GM19438 (cell line): Measurements from ENCODE around the gene SUMO3.
"Not testable (repeated sequence)": the region's sequence is repeated elsewhere in the genome, so short reads cannot be mapped to it uniquely, and the experiment has no call there.

Experiments
- ATAC-seq: cut with Tn5 transposase; IDR thresholded peaks from one replicate; pipeline ENCODE4 v1.9.1; 2021; ENCODE audit warnings: low read depth; ENCODE audit not compliant: unreplicated experiment

The SUMO3 gene

GRCh38 chr21:44832516-44833255, 14.8 kb upstream of the SUMO3 start:
- not testable (repeated sequence) for ATAC-seq

- ATAC-seq, result no peak
Measured at GRCh38 chr21:44831227-44831860, 13.5 kb upstream of the SUMO3 start.

DNA sequence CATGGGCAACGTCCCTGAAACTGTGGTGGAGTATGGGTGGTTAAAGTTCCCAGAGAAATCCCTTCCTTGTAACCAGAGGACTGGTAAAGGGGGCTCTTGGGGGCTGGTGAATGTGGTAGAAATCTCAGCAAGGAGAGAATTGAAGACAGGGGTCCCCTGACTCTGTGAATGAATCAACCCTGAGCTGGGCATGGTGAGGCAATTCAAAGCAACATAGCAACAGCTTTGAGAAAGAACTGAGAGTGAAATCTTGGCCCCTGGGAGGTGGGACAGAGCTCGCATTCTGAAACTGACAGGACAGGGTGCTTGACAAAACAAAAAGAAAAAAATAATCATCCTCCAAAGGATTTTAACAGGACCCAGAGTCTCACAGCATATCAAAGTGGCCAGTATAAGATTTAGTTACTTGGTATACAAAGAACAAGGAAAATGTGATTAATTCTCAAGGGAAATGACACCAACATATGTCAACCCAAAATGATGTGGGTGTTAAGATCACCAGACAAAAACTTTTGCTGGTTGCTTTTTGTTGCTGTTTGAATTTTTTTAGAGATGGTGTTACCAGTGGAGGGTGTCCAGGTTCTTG, 11.7 kb upstream of the SUMO3 start:
- no peak for ATAC-seq

- ATAC-seq, result no peak
Measured at GRCh38 chr21:44828362-44829056, 10.6 kb upstream of the SUMO3 start.

GRCh38 chr21:44823179-44823660, 5.4 kb upstream of the SUMO3 start:
- ATAC-seq, result no peak

- no peak for ATAC-seq
Measured at GRCh38 chr21:44822484-44823178, 4.8 kb upstream of the SUMO3 start.

- ATAC-seq, result no peak
Measured at GRCh38 chr21:44820851-44821250, 3.0 kb upstream of the SUMO3 start.

- no peak for ATAC-seq
Measured at GRCh38 chr21:44819283-44820243, 1.7 kb upstream of the SUMO3 start.

DNA sequence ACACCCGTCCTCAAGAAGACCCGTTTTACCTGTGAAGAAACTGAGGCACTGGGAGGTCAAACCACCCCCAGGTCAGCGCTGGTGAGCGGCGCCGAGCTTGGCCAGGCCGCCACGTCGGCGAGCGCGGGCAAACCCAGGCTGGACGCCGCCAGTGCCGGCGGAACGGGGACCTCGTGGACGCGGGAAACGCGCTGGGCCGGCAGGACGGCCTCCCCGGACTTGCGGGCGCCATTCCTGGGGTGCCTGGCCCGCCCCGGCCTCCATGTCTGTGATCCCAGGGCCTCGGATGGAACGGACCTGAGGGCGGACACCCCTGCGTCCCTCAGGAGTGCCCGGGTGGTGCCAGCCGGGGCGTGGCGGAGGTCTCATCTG, 764 bp upstream of the SUMO3 start:
- ATAC-seq, result no peak

- ATAC-seq, result peak; percentile 73
Measured at GRCh38 chr21:44817506-44817880, 369 bp downstream of the SUMO3 start.

GRCh38 chr21:44816761-44817505, 929 bp downstream of the SUMO3 start:
- ATAC-seq, result no peak

DNA sequence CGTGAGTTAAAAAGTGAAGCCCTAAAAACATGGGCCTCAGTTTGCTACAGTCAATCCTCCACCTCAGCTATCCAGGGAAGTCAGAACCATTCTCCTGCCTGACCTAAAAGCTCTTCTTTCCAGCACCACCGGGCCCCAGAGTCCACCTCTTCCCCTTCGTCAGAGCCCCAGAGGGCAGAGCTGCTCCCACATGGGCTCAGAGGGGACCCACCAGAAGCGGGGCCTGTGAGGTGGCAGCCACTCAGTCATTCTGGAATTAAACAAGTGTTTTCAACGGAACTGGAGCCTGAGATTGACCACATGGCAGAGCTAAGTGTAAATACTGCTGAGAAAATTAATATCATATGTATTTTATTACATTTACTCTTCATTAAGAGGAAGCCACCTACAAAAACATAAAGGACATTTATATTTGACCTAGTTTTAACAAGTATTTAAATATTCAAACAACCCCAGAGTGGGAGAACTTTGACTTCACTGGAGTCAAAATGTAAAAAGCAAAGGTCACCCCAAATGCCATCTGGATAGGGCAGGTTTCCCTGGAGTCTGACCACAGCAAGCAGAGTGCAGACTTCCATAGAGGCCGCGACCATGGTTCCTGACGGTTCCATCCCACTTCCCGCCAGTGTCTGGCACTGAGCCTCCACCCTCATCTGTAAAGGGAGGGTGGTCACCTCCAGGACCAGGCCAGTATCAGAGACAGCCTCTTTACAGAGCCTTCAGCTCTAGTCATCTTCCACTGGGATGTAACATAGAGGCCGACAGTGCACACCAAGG, 1.8 kb downstream of the SUMO3 start:
- no peak for ATAC-seq

DNA sequence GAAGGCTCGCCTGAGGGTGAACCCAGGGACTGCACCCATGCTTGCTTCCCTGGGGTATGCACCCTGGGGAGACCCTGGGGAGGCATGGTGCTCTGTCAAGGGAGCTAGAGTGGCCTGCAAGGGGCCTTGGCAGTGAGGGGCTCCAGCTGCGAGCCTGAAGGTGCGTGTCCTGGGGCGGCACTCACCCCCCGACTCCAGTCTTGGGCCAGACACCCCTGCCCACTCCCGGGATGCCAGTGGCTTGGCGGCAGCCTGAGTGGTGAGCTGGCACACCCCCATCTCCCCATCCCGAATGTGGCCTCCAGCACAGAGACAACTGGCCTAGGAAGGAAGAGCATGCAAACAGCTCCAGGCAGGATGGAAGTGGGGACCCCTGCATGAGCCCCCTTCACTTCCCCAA, 2.6 kb downstream of the SUMO3 start:
- ATAC-seq, result no peak

DNA sequence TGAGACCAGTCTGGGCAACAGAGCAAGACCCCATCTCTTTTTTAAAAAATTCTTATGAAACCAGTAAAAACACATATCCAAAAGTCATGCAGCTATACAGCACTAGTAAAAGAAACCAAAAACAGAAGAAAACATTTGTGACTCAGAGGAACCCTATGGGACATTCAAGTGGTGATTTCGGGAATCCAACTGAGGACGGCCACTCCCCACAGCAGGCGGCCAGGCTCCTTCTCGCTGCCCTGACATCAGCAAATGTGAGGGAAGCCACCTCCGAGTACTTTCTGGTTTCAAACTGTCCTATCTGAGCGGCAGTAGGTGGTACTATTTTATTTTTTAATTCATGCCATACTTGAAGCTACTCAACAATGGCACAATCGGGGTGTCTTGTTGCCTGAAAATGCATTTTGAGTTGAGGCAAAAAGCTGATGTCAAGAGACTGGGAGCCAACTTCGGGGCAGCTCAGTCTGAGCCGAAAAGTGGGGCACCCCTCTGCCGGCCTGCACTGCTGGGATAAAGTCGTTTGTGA, 3.3 kb downstream of the SUMO3 start:
- no peak for ATAC-seq

DNA sequence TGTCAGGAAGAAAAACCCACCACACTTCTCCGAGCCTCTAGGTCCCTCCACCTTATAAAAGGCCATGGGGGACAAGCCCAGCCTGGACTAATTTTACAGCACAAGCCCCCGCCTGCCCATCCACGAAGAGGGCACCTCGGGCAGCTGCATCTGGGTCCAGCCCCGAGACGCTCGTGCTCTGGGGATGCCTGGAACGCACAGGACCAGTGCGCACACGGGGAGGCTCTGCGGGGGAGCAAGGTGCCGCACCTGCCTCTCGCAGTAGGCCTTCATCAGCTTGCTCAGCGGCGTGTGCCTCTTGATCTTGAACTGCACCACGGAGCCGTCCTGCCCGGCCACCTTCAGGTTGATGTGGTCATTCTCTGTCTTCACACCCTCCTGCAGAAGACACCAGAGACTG, 4.1 kb downstream of the SUMO3 start:
- no peak for ATAC-seq

DNA sequence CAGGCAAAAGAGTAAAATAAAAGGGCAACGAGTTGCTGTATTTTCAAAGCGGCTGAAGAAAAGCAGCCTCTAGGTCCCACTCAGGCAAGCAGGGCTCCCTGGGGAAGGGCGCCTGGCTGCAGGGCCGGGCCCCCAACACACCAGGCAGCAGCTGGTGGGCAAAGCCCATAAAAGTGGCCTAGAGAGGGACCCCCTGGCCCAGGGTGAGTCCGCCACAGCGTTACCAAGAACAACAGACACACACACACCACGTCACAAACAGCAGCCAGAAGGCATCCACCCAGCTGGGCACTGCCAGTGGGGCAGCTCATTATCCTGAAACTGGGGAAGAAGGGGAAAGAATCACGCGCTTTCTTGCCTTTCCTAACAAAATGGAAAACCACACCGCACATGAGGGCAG, 4.7 kb downstream of the SUMO3 start:
- ATAC-seq, result no peak

GRCh38 chr21:44812640-44813039, 5.2 kb downstream of the SUMO3 start:
- no peak for ATAC-seq

GRCh38 chr21:44810779-44811178, 7.1 kb downstream of the SUMO3 start:
- ATAC-seq, result no peak
